ENCODE data around the gene ATF4.

ATF4 gene, protein sequence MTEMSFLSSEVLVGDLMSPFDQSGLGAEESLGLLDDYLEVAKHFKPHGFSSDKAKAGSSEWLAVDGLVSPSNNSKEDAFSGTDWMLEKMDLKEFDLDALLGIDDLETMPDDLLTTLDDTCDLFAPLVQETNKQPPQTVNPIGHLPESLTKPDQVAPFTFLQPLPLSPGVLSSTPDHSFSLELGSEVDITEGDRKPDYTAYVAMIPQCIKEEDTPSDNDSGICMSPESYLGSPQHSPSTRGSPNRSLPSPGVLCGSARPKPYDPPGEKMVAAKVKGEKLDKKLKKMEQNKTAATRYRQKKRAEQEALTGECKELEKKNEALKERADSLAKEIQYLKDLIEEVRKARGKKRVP

DNA sequence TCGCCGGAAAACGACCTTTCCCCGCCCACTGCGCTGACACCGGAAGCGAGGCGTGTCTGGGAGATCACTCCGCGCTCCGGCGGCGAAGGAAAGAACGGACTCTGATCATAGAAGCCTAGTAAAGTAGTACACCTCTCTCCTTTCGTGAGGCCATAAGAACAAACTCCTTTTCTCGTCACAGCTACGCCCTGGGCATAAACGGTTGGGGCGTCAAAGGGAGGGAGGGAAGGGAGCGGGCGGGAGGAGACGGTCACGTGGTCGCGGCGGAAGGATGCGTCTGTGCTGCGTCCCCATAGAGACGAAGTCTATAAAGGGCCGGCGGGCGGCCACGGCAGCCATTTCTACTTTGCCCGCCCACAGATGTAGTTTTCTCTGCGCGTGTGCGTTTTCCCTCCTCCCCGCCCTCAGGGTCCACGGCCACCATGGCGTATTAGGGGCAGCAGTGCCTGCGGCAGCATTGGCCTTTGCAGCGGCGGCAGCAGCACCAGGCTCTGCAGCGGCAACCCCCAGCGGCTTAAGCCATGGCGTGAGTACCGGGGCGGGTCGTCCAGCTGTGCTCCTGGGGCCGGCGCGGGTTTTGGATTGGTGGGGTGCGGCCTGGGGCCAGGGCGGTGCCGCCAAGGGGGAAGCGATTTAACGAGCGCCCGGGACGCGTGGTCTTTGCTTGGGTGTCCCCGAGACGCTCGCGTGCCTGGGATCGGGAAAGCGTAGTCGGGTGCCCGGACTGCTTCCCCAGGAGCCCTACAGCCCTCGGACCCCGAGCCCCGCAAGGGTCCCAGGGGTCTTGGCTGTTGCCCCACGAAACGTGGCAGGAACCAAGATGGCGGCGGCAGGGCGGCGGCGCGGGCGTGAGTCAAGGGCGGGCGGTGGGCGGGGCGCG, at the start of gene ATF4:
Gene ATF4 (plus strand): TSS at position 337 of the 880 bp plus-strand sequence. CDS start 884 bp downstream, outside the sequence.
- DNase-seq, result no peak

DNA sequence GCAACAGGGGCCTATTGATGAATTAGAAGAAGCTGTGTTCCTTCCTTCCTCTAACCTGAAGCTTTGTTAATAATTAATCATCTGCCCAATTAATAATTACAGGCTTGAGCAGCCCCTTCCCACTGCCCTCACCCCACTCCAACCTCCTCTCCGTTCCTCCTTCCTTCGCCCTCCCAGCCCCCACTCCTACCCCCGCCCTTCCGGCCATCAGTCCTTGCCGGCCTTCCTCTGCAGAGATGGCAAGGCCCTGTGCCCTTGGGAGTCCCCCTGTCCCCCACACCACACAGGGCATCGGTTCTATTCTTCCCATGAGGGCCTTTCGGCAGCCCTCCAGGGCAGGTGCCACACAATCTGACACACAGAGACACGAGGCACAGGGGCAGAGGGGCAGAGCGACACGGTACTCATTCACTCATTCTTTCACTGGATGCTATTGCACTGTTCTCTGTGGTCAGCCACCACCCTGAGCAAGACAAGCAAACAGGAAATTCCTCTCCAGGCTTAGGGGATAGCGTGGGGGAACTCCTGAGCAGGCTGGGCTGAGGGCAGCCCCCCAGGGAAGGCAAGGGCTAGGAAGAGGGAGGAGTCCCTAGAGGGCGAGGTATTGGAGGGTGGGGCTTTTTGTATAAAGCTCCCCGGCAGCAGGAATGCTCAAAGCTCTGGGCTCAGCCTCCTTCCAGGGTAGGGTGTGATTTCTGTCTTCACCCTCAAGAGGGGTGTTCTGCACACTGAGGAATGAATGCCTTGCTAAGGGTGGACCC, 48.8 kb upstream of the ATF4 start:
- no peak for DNase-seq

DNA sequence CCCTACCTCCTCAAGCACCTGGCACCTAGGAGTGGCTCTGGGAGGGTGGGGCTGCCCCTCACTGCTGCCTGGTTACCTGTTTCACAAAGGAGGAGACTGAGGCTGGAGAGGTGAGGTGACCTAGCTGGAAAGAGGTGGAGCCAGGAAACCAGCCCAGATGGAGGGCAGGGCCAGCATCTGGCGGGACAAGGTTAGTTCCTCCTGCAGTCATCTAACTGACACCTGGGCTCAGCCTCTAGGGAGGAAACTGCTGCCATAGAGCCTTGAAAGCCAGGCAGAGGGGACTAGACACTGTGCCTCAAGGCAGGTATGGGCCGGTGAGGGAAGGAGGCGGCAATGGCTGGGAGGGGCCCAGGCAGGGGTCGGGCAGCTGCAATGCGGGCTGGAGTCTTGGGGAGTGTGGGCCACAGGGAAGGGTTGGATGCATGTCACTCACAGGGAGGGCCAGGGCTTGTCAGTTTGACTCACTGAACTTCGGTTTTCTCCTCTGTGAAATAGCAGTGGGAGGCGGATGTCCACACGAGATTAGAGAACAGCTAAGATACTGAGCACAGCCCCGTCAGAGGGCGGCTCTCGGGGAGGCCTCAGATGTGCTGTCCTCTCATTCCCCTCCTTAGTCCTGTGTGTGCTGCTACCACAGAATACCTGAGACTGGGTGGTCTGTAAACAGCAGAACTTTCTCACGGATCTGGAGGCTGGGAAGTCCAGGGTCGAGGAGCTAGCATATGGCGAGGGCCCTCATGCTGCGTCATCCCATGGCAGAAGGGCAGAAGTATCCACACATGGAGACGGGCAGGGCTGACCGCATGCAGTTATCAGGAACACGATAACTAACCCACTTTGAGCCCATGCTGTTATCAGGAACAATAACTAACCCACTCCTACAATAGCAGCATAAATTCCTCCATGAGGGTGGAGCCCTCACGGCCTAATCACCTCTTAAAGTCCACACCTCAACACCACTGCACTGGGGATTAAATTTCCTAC, 47.5 kb upstream of the ATF4 start:
- peak; percentile 70 for DNase-seq

DNA sequence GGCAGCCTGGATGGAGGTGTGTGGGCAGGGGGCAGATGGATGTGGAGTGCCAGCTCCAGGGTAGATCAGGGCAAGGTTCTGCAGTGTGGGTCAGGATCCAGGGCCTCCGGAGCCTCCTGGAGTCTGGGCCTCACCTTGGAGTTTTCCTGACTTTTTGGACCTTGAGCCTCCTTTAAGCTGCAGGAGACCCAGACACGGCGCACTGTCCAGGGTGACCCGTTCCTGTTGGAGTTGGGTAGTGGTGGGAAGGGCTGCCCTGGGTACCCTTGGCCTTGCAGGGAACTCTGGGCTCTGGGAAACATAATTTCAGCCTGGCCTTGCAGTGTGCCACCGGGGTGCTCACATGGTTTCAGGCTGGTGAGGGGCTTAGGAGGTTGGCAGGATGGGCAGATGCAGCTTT, 46.5 kb upstream of the ATF4 start:
- no peak for DNase-seq

DNA sequence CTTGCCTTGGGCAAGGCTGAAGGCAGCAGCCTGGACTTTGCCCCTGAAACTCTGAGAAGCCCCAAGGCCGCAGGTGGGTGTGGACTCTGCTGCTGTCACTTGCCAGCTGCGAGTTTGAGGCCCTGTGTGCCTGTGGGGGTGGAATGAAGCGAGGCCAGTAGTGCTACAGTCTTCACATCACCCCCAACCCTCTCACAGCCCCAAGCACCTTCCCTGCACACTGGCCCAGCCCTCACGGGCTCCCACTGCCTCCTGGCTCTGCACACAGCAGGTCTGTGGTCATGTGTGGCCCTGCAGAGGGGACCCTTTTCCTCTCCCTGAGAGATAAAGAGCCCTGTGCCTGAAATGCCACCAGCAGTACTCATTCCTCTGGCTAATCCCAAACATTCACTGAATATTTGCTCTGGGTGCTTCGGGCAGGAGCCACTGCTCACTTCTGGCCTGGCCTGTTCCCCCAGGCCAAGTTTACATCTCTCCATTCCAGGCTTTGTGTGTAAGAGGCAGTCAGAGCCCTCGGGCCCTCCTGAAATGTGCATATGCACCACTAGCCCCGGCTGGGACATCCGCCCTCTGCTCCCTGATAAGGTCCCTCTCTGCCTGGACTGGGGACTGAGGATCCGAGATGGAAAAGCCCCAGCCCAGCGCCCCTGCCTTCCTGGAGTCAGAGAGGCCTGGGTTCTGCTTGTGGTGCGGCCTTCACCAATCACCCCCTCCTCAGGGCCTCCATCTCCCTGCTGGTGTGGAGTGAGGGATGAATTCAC, 45.8 kb upstream of the ATF4 start:
- no peak for DNase-seq

DNA sequence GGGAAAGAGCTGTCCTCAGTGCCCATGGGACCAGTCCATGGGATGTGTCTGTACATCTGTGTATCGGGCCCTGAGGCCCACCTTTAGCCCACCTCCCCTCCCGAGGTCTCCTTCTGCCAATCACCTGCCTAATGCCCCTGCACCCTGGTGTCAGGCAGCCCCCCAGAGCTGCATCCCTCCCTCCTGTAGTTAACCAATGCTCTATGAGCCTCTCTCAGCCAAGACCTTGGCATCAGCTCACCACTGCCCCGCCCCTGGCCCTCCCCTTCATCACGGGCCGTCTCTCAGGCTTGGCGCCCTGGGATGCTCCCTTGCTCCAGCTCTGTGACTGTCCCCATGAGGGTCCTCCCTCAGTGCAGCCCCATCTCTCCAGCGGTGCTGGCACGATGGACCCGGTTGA, 45.0 kb upstream of the ATF4 start:
- no peak for DNase-seq

DNA sequence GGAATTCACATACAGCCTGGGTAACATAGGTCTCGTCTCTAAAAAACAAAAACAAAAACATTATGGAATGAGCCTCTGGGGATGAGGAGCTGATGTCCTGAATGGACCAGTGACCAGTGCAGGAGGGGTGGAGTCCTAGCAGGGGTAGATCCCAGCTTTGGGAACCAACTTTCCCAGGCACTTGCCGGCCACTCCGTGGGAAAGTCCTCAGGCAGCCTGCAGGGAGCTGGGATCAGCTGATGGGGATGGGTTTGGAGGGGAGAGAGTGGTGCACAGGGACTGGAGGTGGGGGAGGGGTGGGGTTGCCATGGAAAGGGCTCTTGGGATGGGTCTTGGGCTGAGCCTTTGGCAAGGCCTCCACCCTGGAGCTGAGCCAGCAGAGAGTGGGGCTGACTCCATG, 44.5 kb upstream of the ATF4 start:
- no peak for DNase-seq

DNA sequence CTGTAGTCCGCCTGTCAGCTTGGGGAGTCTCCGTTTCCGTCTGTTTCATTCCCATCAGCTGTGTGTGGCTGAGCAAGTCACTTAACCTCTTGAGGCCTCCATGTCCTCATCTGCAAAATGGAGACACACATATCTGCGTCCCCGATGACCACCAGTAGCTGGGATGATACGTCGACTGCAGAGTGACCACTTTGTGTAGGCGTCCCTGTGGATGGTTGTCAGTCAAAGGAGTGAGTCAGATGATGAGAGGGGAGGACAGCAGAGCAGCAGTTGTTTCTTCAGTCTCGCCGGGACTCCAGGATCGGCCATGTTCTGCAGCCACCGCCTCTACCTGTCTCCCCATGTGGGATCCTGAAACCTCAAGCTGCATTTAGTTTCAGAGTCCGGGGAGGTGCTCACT, 43.7 kb upstream of the ATF4 start:
- DNase-seq, result no peak

DNA sequence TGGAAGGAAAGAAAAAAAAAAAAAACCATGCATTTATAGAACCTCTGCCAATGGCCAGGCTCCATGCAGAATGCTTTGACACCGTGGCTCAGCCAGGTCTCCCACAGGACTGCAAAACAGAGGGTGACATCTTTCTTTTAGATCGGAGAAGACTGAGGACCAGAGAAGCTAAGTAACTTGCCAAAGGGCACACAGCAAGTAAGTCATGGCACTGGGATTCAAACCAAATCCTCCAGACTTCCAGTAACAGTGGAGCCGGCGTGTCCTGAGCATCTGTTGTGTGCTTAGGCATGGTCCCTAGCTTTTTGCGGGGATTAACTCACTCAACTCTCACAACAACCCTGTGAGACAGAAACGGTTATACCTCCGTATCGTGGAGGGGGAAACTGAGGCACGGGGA, 42.8 kb upstream of the ATF4 start:
- DNase-seq, result no peak

DNA sequence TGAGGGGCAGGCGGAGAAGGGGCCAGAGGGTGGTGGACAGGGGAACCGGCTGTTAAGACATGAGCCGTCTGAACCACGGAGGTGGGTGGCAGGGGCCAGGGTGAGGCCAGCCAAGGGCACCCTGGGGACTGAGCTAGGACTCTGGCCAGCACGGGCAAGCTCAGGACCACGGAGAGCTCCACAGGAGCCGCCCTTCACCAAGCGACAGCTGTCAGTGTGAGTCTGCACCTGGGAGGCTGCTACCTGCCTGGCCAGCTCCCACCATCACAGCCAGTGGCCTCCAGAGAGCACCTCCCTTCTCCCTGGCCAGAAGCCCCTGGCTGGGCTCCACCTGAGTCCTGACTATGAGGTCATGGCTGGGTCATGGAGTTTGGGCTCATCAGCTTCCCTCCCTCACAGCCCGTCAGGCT, 41.9 kb upstream of the ATF4 start:
- no peak for DNase-seq

DNA sequence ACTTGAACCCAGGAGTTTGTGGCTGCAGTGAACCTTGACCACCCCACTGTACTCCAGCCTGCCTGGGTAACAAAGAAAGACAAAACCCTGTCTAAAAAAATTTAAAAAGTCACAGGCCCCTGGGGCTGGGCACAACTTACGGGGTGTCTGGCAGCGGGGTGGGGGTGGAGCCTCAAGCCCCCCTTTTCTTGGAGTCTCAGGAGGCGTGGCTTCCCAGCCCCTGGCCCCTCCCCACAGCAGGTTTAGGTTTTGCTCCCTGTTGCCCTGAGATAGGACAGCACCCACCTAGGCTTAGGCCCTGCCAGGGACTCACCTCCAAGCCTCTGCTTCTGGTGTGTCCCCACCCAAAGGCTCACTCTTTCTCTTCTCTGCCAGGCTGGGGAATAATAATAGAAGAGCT, 41.1 kb upstream of the ATF4 start:
- no peak for DNase-seq

DNA sequence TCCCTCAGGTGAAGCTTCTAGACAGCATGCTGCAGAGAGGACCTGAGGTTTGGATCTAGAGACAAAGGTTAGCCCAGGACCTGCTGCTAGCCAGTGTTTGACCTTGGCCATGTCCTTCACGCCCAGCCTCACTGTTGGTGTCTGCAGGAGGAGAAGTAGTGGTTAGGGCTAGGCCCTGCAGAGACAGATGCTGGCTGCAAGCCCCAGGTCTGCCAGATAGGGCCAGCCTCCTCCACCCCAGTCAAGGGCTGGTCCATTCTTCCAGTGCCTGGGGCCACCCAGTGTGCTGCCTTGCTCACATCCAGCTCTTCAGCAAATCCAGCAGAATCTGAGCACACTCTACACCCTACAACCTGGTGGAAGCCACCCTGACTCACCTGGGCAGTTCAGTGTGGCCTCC, 39.8 kb upstream of the ATF4 start:
- no peak for DNase-seq

DNA sequence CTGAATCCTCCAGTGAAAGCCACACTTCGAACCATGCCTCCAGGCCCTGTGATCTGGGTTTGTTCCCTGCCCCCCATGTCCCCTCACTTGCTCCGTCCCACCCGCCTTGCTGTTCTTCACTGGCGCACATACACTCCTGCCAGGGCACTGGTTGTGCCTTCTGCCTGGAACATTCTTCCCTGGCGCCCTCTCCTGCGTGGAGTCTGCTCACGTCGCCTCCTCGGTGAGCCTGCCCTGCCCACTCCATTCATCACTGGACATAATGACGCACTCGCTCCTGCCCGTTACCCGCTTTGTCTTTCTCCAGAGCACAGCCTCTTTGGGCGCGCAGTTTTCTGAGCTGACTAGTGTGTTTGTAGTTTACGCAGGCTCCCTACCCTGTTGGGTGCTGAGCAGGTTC, 39.3 kb upstream of the ATF4 start:
- no peak for DNase-seq

DNA sequence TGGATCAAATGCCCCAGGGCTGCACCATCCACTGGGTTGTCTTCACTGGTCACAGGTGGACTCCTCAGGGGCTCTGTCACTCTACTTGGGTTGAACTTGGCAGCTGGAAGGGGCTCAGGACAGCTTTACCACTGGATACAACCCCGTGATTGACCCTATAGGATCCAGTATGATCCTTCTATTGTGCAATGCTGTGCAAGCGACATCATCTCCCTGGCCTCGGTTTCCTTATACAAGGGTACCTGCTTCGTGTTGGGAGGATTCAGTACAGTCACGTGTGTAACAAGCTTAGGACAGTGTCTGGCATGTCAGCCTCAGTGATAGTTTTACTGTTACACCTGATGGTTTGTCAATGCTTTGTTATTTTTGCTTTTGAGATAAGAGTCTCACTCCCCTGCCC, 38.8 kb upstream of the ATF4 start:
- DNase-seq, result no peak

DNA sequence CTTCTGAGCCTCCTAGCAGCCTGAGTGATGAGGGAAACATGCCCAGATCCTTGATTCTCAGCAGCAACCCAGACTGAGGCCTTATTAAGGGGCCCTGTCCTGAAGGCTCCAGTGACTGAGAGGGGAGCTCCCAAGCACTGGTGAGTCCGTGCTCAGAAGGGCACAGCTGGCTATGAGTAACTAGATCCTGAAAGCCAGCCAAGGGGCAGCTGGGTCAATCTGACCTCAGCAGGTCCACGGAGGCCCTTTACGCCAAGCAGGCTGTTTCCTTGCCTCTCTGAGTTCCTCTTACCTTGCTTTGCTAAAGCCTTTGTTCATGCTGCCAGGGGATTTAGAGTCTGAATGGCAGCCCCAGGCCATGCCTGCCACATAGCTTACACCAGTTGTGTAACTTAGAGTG, 37.6 kb upstream of the ATF4 start:
- no peak for DNase-seq

DNA sequence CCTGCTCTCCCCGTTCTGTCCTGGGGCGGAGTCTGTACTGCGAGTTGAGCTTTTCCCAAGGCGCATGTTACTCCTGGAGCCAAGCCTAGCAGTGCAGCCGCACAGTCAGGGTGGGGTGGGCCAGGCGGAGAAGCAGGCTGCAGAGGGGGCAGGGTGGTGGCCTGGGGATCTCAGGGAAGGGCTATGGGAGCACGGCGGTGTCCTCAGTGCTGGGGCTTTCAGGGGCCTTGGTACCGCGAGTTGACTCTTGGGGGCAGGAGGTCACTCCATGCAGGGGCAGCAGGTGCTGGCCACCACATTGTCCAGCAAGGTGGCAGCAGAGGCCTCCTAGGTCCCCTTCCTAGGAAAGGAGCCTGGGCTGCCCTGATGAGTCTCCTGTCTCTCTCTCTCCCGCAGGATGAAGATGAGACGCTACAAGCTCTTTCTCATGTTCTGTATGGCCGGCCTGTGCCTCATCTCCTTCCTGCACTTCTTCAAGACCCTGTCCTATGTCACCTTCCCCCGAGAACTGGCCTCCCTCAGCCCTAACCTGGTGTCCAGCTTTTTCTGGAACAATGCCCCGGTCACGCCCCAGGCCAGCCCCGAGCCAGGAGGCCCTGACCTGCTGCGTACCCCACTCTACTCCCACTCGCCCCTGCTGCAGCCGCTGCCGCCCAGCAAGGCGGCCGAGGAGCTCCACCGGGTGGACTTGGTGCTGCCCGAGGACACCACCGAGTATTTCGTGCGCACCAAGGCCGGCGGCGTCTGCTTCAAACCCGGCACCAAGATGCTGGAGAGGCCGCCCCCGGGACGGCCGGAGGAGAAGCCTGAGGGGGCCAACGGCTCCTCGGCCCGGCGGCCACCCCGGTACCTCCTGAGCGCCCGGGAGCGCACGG, 33.2 kb upstream of the ATF4 start:
- DNase-seq, result no peak

DNA sequence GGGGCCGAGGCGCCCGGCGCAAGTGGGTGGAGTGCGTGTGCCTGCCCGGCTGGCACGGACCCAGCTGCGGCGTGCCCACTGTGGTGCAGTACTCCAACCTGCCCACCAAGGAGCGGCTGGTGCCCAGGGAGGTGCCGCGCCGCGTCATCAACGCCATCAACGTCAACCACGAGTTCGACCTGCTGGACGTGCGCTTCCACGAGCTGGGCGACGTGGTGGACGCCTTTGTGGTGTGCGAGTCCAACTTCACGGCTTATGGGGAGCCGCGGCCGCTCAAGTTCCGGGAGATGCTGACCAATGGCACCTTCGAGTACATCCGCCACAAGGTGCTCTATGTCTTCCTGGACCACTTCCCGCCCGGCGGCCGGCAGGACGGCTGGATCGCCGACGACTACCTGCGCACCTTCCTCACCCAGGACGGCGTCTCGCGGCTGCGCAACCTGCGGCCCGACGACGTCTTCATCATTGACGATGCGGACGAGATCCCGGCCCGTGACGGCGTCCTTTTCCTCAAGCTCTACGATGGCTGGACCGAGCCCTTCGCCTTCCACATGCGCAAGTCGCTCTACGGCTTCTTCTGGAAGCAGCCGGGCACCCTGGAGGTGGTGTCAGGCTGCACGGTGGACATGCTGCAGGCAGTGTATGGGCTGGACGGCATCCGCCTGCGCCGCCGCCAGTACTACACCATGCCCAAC, 32.4 kb upstream of the ATF4 start:
- DNase-seq, result no peak

DNA sequence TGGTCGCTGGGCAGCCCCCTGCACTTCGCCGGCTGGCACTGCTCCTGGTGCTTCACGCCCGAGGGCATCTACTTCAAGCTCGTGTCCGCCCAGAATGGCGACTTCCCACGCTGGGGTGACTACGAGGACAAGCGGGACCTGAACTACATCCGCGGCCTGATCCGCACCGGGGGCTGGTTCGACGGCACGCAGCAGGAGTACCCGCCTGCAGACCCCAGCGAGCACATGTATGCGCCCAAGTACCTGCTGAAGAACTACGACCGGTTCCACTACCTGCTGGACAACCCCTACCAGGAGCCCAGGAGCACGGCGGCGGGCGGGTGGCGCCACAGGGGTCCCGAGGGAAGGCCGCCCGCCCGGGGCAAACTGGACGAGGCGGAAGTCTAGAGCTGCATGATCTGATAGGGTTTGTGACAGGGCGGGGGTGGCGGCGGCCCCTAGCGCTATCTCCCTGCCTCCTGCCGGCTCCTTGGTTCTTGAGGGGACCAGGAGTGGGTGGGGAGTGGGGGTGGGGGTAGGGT, 31.7 kb upstream of the ATF4 start:
- DNase-seq, result no peak

Measured in NCI-H510A (cell line).